Fibroblast of the conjunctiva (primary cell): ENCODE results near the gene IMMP2L.
"Not testable (repeated sequence)": the region's sequence is repeated elsewhere in the genome, so short reads cannot be mapped to it uniquely, and the experiment has no call there.

Experiments
- DNase-seq: peaks from one replicate; pipeline ENCODE4 v3.0.0-alpha.2; 2010; ENCODE audit warnings: low read depth

Gene IMMP2L

GRCh38 chr7:111505422-111505821 lies 56.9 kb downstream of the IMMP2L start:
- not testable (repeated sequence) for DNase-seq

- DNase-seq: not testable (repeated sequence)
Measured at GRCh38 chr7:111501799-111502198, 60.5 kb downstream of the IMMP2L start.

GRCh38 chr7:111499027-111499426 lies 63.3 kb downstream of the IMMP2L start:
- peak; percentile 37 for DNase-seq

- no peak for DNase-seq
Measured at GRCh38 chr7:111498391-111499007, 63.8 kb downstream of the IMMP2L start.

- no peak for DNase-seq
Measured at GRCh38 chr7:111495173-111495810, 67.0 kb downstream of the IMMP2L start.

- DNase-seq: no peak
Measured at GRCh38 chr7:111492234-111492633, 70.1 kb downstream of the IMMP2L start.

GRCh38 chr7:111486472-111487142 lies 75.7 kb downstream of the IMMP2L start:
- peak; percentile 41 for DNase-seq

GRCh38 chr7:111485701-111486380 lies 76.5 kb downstream of the IMMP2L start:
- no peak for DNase-seq

- no peak for DNase-seq
Measured at GRCh38 chr7:111483078-111483477, 79.2 kb downstream of the IMMP2L start.

- DNase-seq: no peak
Measured at GRCh38 chr7:111477462-111478225, 84.6 kb downstream of the IMMP2L start.

GRCh38 chr7:111476586-111477293 lies 85.6 kb downstream of the IMMP2L start:
- no peak for DNase-seq

GRCh38 chr7:111475959-111476358 lies 86.3 kb downstream of the IMMP2L start:
- no peak for DNase-seq

GRCh38 chr7:111475419-111475748 lies 86.9 kb downstream of the IMMP2L start:
- no peak for DNase-seq

- DNase-seq: no peak
Measured at GRCh38 chr7:111474723-111475418, 87.4 kb downstream of the IMMP2L start.

GRCh38 chr7:111473449-111474198 lies 88.7 kb downstream of the IMMP2L start:
- no peak for DNase-seq

GRCh38 chr7:111470998-111471397 lies 91.3 kb downstream of the IMMP2L start:
- no peak for DNase-seq

GRCh38 chr7:111469894-111470293 lies 92.4 kb downstream of the IMMP2L start:
- DNase-seq: not testable (repeated sequence)

GRCh38 chr7:111465774-111466173 lies 96.5 kb downstream of the IMMP2L start:
- not testable (repeated sequence) for DNase-seq

GRCh38 chr7:111460695-111461094 lies 101.6 kb downstream of the IMMP2L start:
- no peak for DNase-seq

- DNase-seq: no peak
Measured at GRCh38 chr7:111459757-111460280, 102.5 kb downstream of the IMMP2L start.
